HEK293 (cell line): ENCODE data around the gene COL5A2.

Source experiments
- CTCF ChIA-PET: fragments of 350-600 bp; formaldehyde crosslinking; extraction: SDS; loops from one replicate; lab custom pipeline; 2021; ENCODE audit warnings: antibody characterized with exemption; lab: Yijun Ruan, JAX
- POLR2A ChIA-PET: fragments of 300-600 bp; formaldehyde crosslinking; extraction: SDS; loops from one replicate; lab custom pipeline; 2020; ENCODE audit warnings: antibody characterized with exemption, inconsistent platforms; lab: Yijun Ruan, JAX
- H3K27ac ChIP-seq: fragments of 200-500 bp; sonication (Bioruptor generic); 2 replicates; pipeline ENCODE4 v1.5.1; 2014; ENCODE audit warnings: low read depth, low read length, control low read depth, inconsistent platforms; ENCODE audit errors: extremely low read depth
- H3K36me3 ChIP-seq, 2 experiments: fragments of 200-500 bp in 1 of 2; sonication (Bioruptor generic) in 1 of 2; 1 replicate in 1 of 2; 2 replicates in 1 of 2; pipeline ENCODE4 v1.5.1; 2014 to 2017; ENCODE audit warnings: inconsistent platforms in 2 of 2, low read length in 2 of 2; ENCODE audit not compliant: control insufficient read depth in 2 of 2, insufficient read depth in 1 of 2
- H3K4me1 ChIP-seq: fragments of 200-500 bp; sonication (Bioruptor generic); 2 replicates; pipeline ENCODE4 v1.5.1; 2014; ENCODE audit warnings: mild to moderate bottlenecking, low read length, inconsistent platforms; ENCODE audit not compliant: control insufficient read depth, insufficient read depth
- H3K4me3 ChIP-seq: 2 replicates; pipeline ENCODE4 v1.5.1; 2011; ENCODE audit warnings: low read depth, mild to moderate bottlenecking, control low read depth, low read length, moderate library complexity
- H3K9me3 ChIP-seq: fragments of 200-500 bp; sonication (Bioruptor generic); 2 replicates; pipeline ENCODE4 v1.5.1; 2014; ENCODE audit warnings: low read depth, low read length, inconsistent platforms; ENCODE audit not compliant: control insufficient read depth, insufficient read depth
- KLF16 ChIP-seq: fragments of 450-650 bp; formaldehyde crosslinking; IDR thresholded peaks from 2 replicates; pipeline ENCODE4 v1.5.1; 2017; ENCODE audit warnings: missing biosample characterization, missing genetic modification characterization
- KLF9 ChIP-seq: fragments of 450-650 bp; formaldehyde crosslinking; IDR thresholded peaks from 2 replicates; pipeline ENCODE4 v1.5.1; 2016; ENCODE audit warnings: missing biosample characterization, missing genetic modification characterization, low read depth
- MEIS1 ChIP-seq: sonication (generic); formaldehyde crosslinking; IDR thresholded peaks from 2 replicates; pipeline ENCODE4 v1.8.1; 2022; ENCODE audit warnings: missing genetic modification reagents, mild to moderate bottlenecking, borderline replicate concordance
- MZF1 ChIP-seq: fragments of 450-650 bp; formaldehyde crosslinking; IDR thresholded peaks from 2 replicates; pipeline ENCODE4 v1.5.1; 2017; ENCODE audit warnings: missing biosample characterization, missing genetic modification characterization, borderline replicate concordance
- SP7 ChIP-seq: fragments of 450-650 bp; formaldehyde crosslinking; IDR thresholded peaks from 2 replicates; pipeline ENCODE4 v1.5.1; 2016; ENCODE audit warnings: missing biosample characterization, missing genetic modification characterization
- ZBTB11 ChIP-seq: fragments of 450-650 bp; formaldehyde crosslinking; conservative IDR thresholded peaks from 2 replicates; pipeline ENCODE4 v1.5.1; 2016; ENCODE audit warnings: low read depth, missing biosample characterization, missing genetic modification characterization
- ZBTB44 ChIP-seq: fragments of 450-650 bp; IDR thresholded peaks from 2 replicates; pipeline ENCODE4 v1.5.1; 2018; ENCODE audit warnings: missing biosample characterization, mild to moderate bottlenecking, missing genetic modification characterization
- ZFP3 ChIP-seq: fragments of 450-650 bp; formaldehyde crosslinking; IDR thresholded peaks from 2 replicates; pipeline ENCODE4 v1.5.1; 2016; ENCODE audit warnings: low read depth, missing biosample characterization, missing genetic modification characterization
- ZNF10 ChIP-seq: fragments of 450-650 bp; formaldehyde crosslinking; IDR thresholded peaks from 2 replicates; pipeline ENCODE4 v1.5.1; 2017; ENCODE audit warnings: missing biosample characterization, missing genetic modification characterization
- ZNF155 ChIP-seq: fragments of 450-650 bp; formaldehyde crosslinking; IDR thresholded peaks from 2 replicates; pipeline ENCODE4 v1.5.1; 2016; ENCODE audit warnings: missing biosample characterization, missing genetic modification characterization
- ZNF211 ChIP-seq: fragments of 450-650 bp; formaldehyde crosslinking; IDR thresholded peaks from 2 replicates; pipeline ENCODE4 v1.5.1; 2016; ENCODE audit warnings: low read depth, missing biosample characterization, missing genetic modification characterization
- ZNF23 ChIP-seq: fragments of 450-650 bp; formaldehyde crosslinking; IDR thresholded peaks from 2 replicates; pipeline ENCODE4 v1.5.1; 2016; ENCODE audit warnings: missing biosample characterization, missing genetic modification characterization, borderline replicate concordance
- ZNF239 ChIP-seq: fragments of 450-650 bp; formaldehyde crosslinking; IDR thresholded peaks from 2 replicates; pipeline ENCODE4 v1.5.1; 2016; ENCODE audit warnings: missing biosample characterization, missing genetic modification characterization
- ZNF24 ChIP-seq: fragments of 450-650 bp; formaldehyde crosslinking; IDR thresholded peaks from 2 replicates; pipeline ENCODE4 v1.5.1; 2016; ENCODE audit warnings: missing biosample characterization, missing genetic modification characterization
- ZNF394 ChIP-seq: fragments of 450-650 bp; formaldehyde crosslinking; IDR thresholded peaks from 2 replicates; pipeline ENCODE4 v1.5.1; 2016; ENCODE audit warnings: missing biosample characterization, missing genetic modification characterization, mild to moderate bottlenecking, moderate library complexity, borderline replicate concordance
- ZNF398 ChIP-seq: fragments of 450-650 bp; formaldehyde crosslinking; IDR thresholded peaks from 2 replicates; pipeline ENCODE4 v1.5.1; 2017; ENCODE audit warnings: missing biosample characterization, missing genetic modification characterization
- ZNF416 ChIP-seq: fragments of 450-650 bp; formaldehyde crosslinking; IDR thresholded peaks from 2 replicates; pipeline ENCODE4 v1.5.1; 2016; ENCODE audit warnings: missing biosample characterization, missing genetic modification characterization
- ZNF423 ChIP-seq: fragments of 450-650 bp; formaldehyde crosslinking; IDR thresholded peaks from 2 replicates; pipeline ENCODE4 v1.5.1; 2016; ENCODE audit warnings: missing biosample characterization, missing genetic modification characterization
- ZNF501 ChIP-seq: fragments of 450-650 bp; formaldehyde crosslinking; IDR thresholded peaks from 2 replicates; pipeline ENCODE4 v1.5.1; 2016; ENCODE audit warnings: missing biosample characterization, missing genetic modification characterization
- ZNF530 ChIP-seq: fragments of 450-650 bp; formaldehyde crosslinking; IDR thresholded peaks from 2 replicates; pipeline ENCODE4 v1.5.1; 2016; ENCODE audit warnings: low read depth, missing biosample characterization, missing genetic modification characterization
- ZNF544 ChIP-seq: fragments of 450-650 bp; formaldehyde crosslinking; IDR thresholded peaks from 2 replicates; pipeline ENCODE4 v1.5.0; 2017; ENCODE audit warnings: missing biosample characterization, missing genetic modification characterization
- ZNF548 ChIP-seq: fragments of 450-650 bp; formaldehyde crosslinking; IDR thresholded peaks from 2 replicates; pipeline ENCODE4 v1.5.1; 2016; ENCODE audit warnings: missing biosample characterization, missing genetic modification characterization
- ZNF555 ChIP-seq: fragments of 450-650 bp; formaldehyde crosslinking; conservative IDR thresholded peaks from 2 replicates; pipeline ENCODE4 v1.5.1; 2017; ENCODE audit warnings: missing biosample characterization, mild to moderate bottlenecking, missing genetic modification characterization, inconsistent platforms
- ZNF76 ChIP-seq: fragments of 450-650 bp; formaldehyde crosslinking; IDR thresholded peaks from 2 replicates; pipeline ENCODE4; 2016; ENCODE audit warnings: low read depth, missing biosample characterization, missing genetic modification characterization, borderline replicate concordance
- ZNF785 ChIP-seq: fragments of 450-650 bp; formaldehyde crosslinking; IDR thresholded peaks from 2 replicates; pipeline ENCODE4 v1.5.1; 2016; ENCODE audit warnings: missing biosample characterization, missing genetic modification characterization
- TF ChIP-seq, protein P1 (sequence below): fragments of 450-650 bp; formaldehyde crosslinking; IDR thresholded peaks from 2 replicates; pipeline ENCODE4 v1.5.1; 2016; ENCODE audit warnings: missing biosample characterization, missing genetic modification characterization, low read depth
- TF ChIP-seq, protein P2 (sequence below): fragments of 450-650 bp; formaldehyde crosslinking; IDR thresholded peaks from 2 replicates; pipeline ENCODE4 v1.5.1; 2016; ENCODE audit warnings: missing biosample characterization, missing genetic modification characterization, borderline replicate concordance

COL5A2 gene

DNA sequence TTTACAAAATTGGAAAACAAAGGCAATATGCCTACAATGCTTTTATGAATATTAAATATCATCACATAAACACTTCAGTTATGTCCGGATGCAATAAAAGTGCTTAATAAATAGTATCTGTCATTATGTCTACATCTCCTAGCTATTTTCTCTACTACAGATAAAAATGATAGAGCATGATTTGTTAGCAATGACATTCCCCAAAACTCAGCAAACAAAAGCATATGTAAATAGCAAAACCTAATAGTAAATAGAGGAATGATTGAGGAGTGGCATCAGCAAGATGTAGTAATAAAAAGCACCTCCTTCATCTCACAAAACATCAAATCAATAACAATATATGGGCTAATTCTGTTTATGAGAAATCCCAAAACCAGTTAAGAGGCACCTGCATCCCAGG, 46.5 kb upstream of the COL5A2 start (continued):
- TF ChIP-seq, protein P1, sequence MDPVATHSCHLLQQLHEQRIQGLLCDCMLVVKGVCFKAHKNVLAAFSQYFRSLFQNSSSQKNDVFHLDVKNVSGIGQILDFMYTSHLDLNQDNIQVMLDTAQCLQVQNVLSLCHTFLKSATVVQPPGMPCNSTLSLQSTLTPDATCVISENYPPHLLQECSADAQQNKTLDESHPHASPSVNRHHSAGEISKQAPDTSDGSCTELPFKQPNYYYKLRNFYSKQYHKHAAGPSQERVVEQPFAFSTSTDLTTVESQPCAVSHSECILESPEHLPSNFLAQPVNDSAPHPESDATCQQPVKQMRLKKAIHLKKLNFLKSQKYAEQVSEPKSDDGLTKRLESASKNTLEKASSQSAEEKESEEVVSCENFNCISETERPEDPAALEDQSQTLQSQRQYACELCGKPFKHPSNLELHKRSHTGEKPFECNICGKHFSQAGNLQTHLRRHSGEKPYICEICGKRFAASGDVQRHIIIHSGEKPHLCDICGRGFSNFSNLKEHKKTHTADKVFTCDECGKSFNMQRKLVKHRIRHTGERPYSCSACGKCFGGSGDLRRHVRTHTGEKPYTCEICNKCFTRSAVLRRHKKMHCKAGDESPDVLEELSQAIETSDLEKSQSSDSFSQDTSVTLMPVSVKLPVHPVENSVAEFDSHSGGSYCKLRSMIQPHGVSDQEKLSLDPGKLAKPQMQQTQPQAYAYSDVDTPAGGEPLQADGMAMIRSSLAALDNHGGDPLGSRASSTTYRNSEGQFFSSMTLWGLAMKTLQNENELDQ = no peak

DNA sequence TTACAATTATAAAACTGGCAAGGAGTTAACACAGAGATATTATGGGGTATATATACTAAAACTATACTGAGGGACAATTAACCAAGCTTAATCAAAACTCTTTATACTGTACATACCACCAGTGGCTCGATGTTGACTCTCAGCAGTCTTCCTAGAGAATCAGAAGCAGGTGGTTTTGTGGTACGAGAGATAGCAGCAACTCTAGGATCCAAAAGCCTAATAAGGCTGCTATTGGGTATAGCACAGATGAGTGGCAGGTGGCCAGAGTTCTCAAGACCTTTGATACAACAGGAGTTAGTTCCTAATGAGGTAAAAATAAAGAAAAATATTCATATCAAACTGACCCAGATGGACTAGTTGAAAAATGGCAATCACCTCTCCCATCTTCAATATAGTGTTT, 45.5 kb upstream of the COL5A2 start:
- ChIA-PET POLR2A (no interaction called here), CTCF (interaction anchor here (0.7 kb wide), 1 partner anchor 156 kb away, joined by 4 read pairs; no protein-coding TSS in a partner anchor)

DNA sequence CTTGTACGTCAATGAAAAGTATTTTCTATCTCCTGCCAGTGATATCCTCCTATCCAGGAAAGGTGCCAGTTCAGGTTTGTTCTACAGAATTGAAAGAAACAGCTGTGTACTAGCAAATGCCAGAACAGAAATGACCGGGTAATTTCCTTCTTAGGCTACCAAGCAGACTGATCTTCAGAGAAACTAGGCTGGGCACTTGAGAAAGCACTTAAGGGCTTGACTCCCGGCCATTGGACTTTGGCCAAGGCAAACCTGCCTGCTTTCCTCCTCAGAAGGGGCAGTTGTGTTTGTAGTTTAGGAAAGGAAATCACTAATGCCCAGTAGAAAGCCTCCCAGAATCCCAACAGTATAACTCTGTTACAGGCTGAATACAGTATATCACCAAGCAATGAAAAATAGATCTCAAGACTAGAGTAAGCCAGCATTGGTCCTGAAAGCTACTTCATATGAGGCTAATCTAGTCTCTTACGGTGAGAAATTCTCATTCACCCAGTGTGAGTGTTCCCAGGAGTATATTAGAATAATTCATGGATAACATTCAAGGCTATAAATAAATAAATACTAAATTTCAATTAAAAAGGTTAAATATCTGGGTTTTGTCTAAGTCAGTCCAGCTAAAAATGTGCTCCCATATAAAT, 43.0 kb upstream of the COL5A2 start:
- Histone ChIP-seq H3K36me3 (no peaks in the 10 kb centered on the region), H3K27ac (no peak overlapping the region), H3K4me1 (peaks cover 4% of the 10 kb centered on the region; the same call in 1 of the 2 replicates), H3K9me3 (no peaks in the 10 kb centered on the region), H3K4me3 (no peak overlapping the region)
- ChIA-PET CTCF (interaction anchor here (0.8 to 1.3 kb wide), 3 partner anchors 37 to 129 kb away, joined by 3 to 4 read pairs (median 3); no protein-coding TSS in a partner anchor), POLR2A (no interaction called here)
- TF ChIP-seq SP7 (tag by site-specific recombination) = no peak
- TF ChIP-seq, protein P2, sequence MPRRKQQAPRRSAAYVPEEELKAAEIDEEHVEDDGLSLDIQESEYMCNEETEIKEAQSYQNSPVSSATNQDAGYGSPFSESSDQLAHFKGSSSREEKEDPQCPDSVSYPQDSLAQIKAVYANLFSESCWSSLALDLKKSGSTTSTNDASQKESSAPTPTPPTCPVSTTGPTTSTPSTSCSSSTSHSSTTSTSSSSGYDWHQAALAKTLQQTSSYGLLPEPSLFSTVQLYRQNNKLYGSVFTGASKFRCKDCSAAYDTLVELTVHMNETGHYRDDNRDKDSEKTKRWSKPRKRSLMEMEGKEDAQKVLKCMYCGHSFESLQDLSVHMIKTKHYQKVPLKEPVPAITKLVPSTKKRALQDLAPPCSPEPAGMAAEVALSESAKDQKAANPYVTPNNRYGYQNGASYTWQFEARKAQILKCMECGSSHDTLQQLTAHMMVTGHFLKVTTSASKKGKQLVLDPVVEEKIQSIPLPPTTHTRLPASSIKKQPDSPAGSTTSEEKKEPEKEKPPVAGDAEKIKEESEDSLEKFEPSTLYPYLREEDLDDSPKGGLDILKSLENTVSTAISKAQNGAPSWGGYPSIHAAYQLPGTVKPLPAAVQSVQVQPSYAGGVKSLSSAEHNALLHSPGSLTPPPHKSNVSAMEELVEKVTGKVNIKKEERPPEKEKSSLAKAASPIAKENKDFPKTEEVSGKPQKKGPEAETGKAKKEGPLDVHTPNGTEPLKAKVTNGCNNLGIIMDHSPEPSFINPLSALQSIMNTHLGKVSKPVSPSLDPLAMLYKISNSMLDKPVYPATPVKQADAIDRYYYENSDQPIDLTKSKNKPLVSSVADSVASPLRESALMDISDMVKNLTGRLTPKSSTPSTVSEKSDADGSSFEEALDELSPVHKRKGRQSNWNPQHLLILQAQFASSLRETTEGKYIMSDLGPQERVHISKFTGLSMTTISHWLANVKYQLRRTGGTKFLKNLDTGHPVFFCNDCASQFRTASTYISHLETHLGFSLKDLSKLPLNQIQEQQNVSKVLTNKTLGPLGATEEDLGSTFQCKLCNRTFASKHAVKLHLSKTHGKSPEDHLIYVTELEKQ (tag by site-specific recombination) = no peak
- TF ChIP-seq ZNF548 (tag by site-specific recombination) = no peak
- no peak for TF ChIP-seq ZNF239 (tag by site-specific recombination)
- no peak for TF ChIP-seq ZBTB11 (tag by site-specific recombination)
- TF ChIP-seq MZF1 = no peak

More for the DNA sequence above, 45.5 kb upstream of the COL5A2 start:
- Histone ChIP-seq H3K4me3 (no peak overlapping the region), H3K36me3 (no peaks in the 10 kb centered on the region), H3K4me1 (peaks cover 4% of the 10 kb centered on the region; the same call in 1 of the 2 replicates), H3K9me3 (no peaks in the 10 kb centered on the region), H3K27ac (no peak overlapping the region)
- TF ChIP-seq ZNF24 (tag by site-specific recombination) (no peak), ZNF76 (tag by site-specific recombination) (no peak), ZNF423 (no peak), KLF9 (tag by site-specific recombination) (no peak), ZNF555 (tag by site-specific recombination) (no peak), ZNF785 (tag by site-specific recombination) (no peak), ZBTB44 (no peak), ZNF394 (tag by site-specific recombination) (no peak), ZNF530 (no peak), ZNF544 (tag by site-specific recombination) (no peak), ZNF23 (tag by site-specific recombination) (no peak), ZNF398 (tag by site-specific recombination) (no peak), ZNF416 (no peak), ZNF155 (no peak), MEIS1 (CRISPR knock-in tag) (no peak), ZFP3 (tag by site-specific recombination) (no peak), KLF16 (tag by site-specific recombination) (no peak), ZNF10 (tag by site-specific recombination) (no peak), ZNF211 (tag by site-specific recombination) (no peak), ZNF501 (tag by site-specific recombination) (no peak)
